ENCODE results near the gene FARP1. TPM values are rescaled to one million over a fixed set of nuclear protein-coding genes. Genes with fewer than 3 reads are reported as not detected.
A peak's percentile ranks its signal among the peaks of the same experiment; 100 is the strongest.

Gene FARP1, protein sequence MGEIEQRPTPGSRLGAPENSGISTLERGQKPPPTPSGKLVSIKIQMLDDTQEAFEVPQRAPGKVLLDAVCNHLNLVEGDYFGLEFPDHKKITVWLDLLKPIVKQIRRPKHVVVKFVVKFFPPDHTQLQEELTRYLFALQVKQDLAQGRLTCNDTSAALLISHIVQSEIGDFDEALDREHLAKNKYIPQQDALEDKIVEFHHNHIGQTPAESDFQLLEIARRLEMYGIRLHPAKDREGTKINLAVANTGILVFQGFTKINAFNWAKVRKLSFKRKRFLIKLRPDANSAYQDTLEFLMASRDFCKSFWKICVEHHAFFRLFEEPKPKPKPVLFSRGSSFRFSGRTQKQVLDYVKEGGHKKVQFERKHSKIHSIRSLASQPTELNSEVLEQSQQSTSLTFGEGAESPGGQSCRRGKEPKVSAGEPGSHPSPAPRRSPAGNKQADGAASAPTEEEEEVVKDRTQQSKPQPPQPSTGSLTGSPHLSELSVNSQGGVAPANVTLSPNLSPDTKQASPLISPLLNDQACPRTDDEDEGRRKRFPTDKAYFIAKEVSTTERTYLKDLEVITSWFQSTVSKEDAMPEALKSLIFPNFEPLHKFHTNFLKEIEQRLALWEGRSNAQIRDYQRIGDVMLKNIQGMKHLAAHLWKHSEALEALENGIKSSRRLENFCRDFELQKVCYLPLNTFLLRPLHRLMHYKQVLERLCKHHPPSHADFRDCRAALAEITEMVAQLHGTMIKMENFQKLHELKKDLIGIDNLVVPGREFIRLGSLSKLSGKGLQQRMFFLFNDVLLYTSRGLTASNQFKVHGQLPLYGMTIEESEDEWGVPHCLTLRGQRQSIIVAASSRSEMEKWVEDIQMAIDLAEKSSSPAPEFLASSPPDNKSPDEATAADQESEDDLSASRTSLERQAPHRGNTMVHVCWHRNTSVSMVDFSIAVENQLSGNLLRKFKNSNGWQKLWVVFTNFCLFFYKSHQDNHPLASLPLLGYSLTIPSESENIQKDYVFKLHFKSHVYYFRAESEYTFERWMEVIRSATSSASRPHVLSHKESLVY
- 186 TPM for total RNA-seq

DNA sequence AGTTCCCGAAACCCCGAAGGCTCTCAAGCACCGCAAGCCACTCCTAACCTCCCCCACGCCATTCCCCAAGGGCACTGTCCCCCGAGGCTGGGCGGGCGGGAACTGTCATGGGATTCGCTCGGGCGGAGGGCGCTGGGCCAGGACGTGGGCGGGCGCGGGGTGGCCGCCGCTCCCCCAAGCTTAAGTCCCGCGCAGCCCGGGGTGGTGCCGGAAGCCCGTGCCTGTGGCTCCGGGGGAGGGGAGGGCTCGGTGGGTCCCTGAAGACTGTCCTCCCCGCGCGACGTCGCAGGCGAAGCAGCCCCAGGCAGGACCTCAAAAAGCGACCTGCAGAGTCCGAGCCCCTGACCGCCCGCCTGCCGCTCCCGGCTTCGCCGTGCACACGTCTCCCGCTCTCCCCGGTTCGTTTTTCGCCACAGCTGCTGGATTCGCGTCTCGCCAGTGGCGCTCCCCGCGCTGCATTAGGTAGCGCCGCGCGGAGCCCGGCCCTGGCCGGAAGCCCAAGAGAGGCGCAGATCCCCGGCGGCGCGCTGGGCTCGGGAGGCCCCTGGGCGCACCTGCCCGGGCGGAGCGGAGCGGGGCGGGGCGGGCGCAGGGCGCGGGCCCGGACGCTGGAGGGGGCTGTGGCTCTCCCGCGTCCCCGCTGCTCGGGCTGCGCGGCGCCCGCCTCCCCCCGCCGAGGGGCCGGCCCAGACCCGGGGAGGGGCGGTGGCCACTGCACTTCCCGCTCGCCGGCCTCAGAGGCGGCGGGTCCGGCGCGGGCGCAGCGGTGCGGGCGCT is at the start of gene FARP1:
Gene FARP1 (plus strand): TSS at position 715 of the 777 bp plus-strand sequence. CDS start 70,149 bp downstream, outside the sequence.
- DNase-seq (ENCODE audit: low spot score) = peak; percentile 75

- no peak for DNase-seq (ENCODE audit: low spot score)
Observed at GRCh38 chr13:98094678-98095266, 48.1 kb upstream of the FARP1 start.

DNA sequence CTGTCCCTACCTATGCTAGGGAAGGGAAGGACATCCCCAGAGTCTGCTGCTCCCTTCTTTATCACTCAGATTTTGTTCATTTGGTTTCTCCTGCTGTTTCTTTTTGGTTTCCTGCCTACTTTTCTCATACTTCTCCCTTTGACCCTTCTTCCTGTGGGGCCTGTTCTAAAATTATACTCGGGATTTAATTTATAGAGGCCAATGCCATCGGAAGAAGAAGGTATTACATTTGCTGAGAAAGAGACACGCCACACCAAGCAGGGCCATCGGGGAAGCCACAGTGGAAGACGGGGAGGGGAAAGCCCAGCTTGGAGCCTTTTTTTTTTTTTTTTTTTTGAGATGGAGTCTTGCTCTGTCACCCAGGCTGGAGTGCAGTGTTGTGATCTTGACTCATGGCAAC is 46.8 kb upstream of the FARP1 start:
- DNase-seq (ENCODE audit: low spot score) = no peak

DNA sequence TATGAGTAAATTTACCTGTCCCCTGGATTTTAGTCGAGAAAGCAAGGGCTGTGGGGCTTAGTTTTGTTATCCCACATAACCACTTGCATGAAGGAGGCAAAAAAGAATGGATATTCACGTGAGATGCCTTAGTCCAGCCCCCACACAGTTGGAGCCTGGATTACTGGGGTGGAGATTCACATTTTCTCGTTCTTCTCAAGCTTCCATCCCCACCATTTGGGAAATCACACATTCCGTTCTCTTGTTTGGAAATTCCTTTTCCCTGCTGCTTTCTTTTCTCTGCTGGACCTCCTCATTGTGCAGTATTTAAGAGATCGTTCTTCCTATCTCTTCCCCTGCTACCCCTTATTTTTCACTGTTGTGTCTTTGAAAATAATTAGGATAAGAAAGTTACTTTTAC is 45.1 kb upstream of the FARP1 start:
- no peak for DNase-seq (ENCODE audit: low spot score)

DNA sequence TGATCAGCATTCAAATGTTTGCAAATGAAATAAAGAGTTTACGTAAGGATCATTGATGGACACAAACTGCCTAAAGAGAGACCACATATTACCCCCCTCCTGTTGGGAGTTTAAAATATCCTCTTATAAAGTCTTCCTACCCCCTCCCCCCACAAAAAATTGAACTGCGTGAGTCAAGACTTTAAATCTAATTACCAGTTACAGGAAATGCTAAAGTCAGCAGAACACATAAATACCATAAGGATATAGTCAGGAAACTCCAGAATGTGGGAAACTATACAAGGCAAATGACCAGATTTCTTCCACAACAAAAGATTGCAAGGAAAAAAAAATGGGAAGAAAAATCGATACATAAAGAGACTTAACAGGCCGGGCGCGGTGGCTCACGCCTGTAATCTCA is 44.4 kb upstream of the FARP1 start:
- no peak for DNase-seq (ENCODE audit: low spot score)

DNA sequence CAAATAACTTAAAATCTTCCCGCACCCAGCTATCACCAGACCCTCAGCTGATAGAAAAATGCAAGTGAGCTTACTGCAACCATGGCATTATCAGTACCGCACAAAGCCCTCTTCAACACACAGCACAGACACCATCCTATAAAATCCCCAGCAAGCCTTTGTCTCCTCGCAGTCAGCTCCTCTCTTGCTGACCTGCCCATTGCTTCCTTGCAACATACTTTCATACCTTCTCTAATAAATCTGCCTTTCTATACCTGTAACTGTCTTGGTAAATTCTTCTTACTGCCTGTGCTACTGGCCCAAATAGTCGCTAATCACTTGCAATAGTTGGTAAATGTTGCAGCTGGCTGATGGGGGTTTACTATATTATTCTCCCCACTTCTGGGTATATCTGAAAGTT is 43.3 kb upstream of the FARP1 start:
- DNase-seq (ENCODE audit: low spot score) = no peak

GRCh38 chr13:98100481-98100880 is 42.4 kb upstream of the FARP1 start:
- DNase-seq (ENCODE audit: low spot score) = no peak

DNA sequence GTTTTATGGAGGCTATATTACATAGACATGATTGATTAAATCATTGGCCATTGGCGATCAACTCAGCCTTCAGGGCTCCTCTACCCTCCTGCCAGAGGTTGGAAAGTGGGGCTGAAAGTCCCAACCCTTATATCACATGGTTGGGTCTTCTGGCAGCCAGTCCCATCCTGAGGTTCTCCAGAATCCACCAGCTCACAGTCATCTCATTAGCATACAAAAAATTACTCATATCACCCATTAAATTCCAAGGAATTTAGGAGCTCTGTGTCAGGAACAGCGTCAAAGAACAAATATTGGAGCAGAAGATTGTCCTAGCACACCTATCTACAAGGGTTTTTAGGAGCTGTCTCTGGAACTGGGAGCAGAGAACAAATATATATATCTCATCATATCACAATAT is 39.4 kb upstream of the FARP1 start:
- no peak for DNase-seq (ENCODE audit: low spot score)

- no peak for DNase-seq (ENCODE audit: low spot score)
Observed at GRCh38 chr13:98103942-98104880, 38.7 kb upstream of the FARP1 start.

GRCh38 chr13:98105929-98106336 is 37.0 kb upstream of the FARP1 start:
- no peak for DNase-seq (ENCODE audit: low spot score)

GRCh38 chr13:98108341-98108740 is 34.6 kb upstream of the FARP1 start:
- DNase-seq (ENCODE audit: low spot score) = no peak

- no peak for DNase-seq (ENCODE audit: low spot score)
Observed at GRCh38 chr13:98109226-98109853, 33.6 kb upstream of the FARP1 start.

DNA sequence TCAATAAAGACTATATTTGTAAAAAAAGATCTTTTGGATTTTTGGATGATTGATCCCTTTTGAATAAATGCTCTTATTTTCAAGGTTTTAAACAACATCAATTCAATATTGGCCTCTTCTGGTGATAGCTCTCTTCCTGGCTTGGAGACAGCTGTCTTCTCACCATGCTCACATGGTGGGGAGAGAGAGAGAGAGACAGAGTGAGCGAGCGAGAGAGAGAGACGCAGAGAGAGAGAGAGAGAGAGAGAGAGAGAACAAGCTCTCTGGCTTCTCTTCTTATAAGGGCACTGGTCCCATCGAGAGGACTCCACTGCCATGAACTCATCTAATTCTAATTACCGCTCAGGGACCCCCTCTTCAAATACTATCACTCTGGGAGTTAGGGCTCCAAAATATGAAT is 32.1 kb upstream of the FARP1 start:
- no peak for DNase-seq (ENCODE audit: low spot score)

- no peak for DNase-seq (ENCODE audit: low spot score)
Observed at GRCh38 chr13:98111168-98112098, 31.5 kb upstream of the FARP1 start.

- no peak for DNase-seq (ENCODE audit: low spot score)
Observed at GRCh38 chr13:98112456-98112855, 30.4 kb upstream of the FARP1 start.

GRCh38 chr13:98118865-98119264 is 24.0 kb upstream of the FARP1 start:
- no peak for DNase-seq (ENCODE audit: low spot score)

- DNase-seq (ENCODE audit: low spot score) = no peak
Observed at GRCh38 chr13:98123176-98123575, 19.7 kb upstream of the FARP1 start.

DNA sequence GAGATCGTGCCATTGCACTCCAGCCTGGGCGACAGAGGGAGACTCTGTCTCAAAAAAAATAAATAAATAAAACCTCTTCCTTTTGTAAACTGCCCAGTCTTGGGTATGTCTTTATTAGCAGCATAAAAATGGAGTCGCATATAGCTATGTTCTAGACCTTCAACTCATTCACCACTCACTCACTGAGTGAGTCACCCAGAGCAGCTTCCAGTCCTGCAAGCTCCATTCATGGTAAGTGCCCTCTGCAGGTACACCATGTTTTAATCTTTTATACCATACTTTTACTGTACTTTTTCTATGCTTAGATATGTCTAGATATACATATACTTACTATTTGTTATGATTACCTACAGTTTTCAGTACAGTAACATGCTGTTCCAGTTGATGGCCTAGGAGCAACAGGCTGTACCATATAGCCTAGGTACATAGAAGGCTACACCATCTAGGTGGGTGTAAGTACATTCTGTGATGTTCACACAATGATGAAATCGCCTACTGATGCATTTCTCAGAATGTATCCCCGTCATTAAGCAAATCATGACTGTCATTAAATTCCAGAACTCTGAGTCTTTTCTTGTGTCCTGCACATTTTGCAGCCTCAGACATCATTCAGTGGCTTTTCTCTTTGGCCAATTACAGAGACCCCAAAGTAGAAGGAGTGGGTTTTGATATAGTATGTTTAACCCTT is 13.7 kb upstream of the FARP1 start:
- DNase-seq (ENCODE audit: low spot score) = no peak

Measured in ureter (tissue), 1 donor.